HepG2 (cell line): ENCODE data around the gene POLRMT. TPM values are rescaled to one million over a fixed set of nuclear protein-coding genes. Genes with fewer than 3 reads are reported as not detected.
A peak's percentile ranks its signal among the peaks of the same experiment; 100 is the strongest.

ENCODE experiments used
- ARHGAP35 ChIP-seq: sonication (generic); formaldehyde crosslinking; IDR thresholded peaks from 2 replicates; pipeline ENCODE4 v1.9.0; 2022; ENCODE audit warnings: mild to moderate bottlenecking, inconsistent platforms, moderate library complexity, missing genetic modification reagents, borderline replicate concordance
- ATF7 ChIP-seq, 2 experiments: fragments of 450-650 bp in 1 of 2; sonication (generic) in 1 of 2; formaldehyde crosslinking in 1 of 2; IDR thresholded peaks; 2 replicates each; pipeline versions ENCODE4 v1.4.0 to v1.6.1; 2016 to 2020; ENCODE audit warnings: antibody characterized with exemption in 1 of 2, mild to moderate bottlenecking in 1 of 2, missing genetic modification reagents in 1 of 2
- BCL3 ChIP-seq: sonication (generic); formaldehyde crosslinking; IDR thresholded peaks from 2 replicates; pipeline ENCODE4 v1.5.1; 2020; ENCODE audit warnings: mild to moderate bottlenecking, missing genetic modification reagents, moderate library complexity
- ERF ChIP-seq: IDR thresholded peaks from 2 replicates; pipeline ENCODE4 v1.6.1; 2018; ENCODE audit warnings: missing biosample characterization, missing genetic modification reagents
- GATAD2A ChIP-seq: IDR thresholded peaks from 2 replicates; pipeline ENCODE4 v1.6.1; 2016
- MAF1 ChIP-seq: sonication (generic); formaldehyde crosslinking; IDR thresholded peaks from 2 replicates; pipeline ENCODE4 v1.5.0; 2020; ENCODE audit warnings: missing genetic modification reagents, borderline replicate concordance
- NR2F6 ChIP-seq, 2 experiments: IDR thresholded peaks; 2 replicates each; pipeline ENCODE4 v1.6.1; 2016; ENCODE audit warnings: antibody characterized with exemption in 1 of 2, mild to moderate bottlenecking in 1 of 2
- PCBP1 ChIP-seq: fragments of 200-400 bp; formaldehyde crosslinking; IDR thresholded peaks from 2 replicates; pipeline ENCODE4 v1.6.1; 2017; ENCODE audit warnings: mild to moderate bottlenecking, low read depth, low read length, borderline replicate concordance
- SKI ChIP-seq: fragments of 450-650 bp; IDR thresholded peaks from one replicate; pipeline ENCODE4 v1.6.1; 2018; ENCODE audit warnings: mild to moderate bottlenecking; ENCODE audit not compliant: partially characterized antibody
- SNAPC2 ChIP-seq: sonication (generic); formaldehyde crosslinking; IDR thresholded peaks from 2 replicates; pipeline ENCODE4 v1.8.1; 2022; ENCODE audit warnings: mild to moderate bottlenecking, missing genetic modification reagents
- TBX2 ChIP-seq: sonication (generic); formaldehyde crosslinking; IDR thresholded peaks from 2 replicates; pipeline ENCODE4 v1.5.0; 2020; ENCODE audit warnings: missing genetic modification reagents, mild to moderate bottlenecking, borderline replicate concordance
- TFE3 ChIP-seq: IDR thresholded peaks from 2 replicates; pipeline ENCODE4 v1.6.1; 2016
- ZBTB20 ChIP-seq: sonication (generic); formaldehyde crosslinking; IDR thresholded peaks from 2 replicates; pipeline ENCODE4 v1.8.1; 2023; ENCODE audit warnings: missing genetic modification reagents, low read depth, mild to moderate bottlenecking, borderline replicate concordance
- ZBTB44 ChIP-seq: sonication (generic); formaldehyde crosslinking; IDR thresholded peaks from 2 replicates; pipeline ENCODE4 v1.4.0; 2020; ENCODE audit warnings: missing genetic modification reagents
- ZMYM2 ChIP-seq: sonication (generic); formaldehyde crosslinking; IDR thresholded peaks from 2 replicates; pipeline ENCODE4 v1.8.0; 2022; ENCODE audit warnings: mild to moderate bottlenecking, missing genetic modification reagents
- ZNF766 ChIP-seq: sonication (generic); formaldehyde crosslinking; IDR thresholded peaks from 2 replicates; pipeline ENCODE4 v1.5.0; 2020; ENCODE audit warnings: missing genetic modification reagents, borderline replicate concordance
- ZNF883 ChIP-seq: sonication (generic); formaldehyde crosslinking; IDR thresholded peaks from 2 replicates; pipeline ENCODE4 v1.5.1; 2020; ENCODE audit warnings: mild to moderate bottlenecking, missing genetic modification reagents; ENCODE audit errors: not compliant biosample characterization
- polyA plus RNA-seq, 8 experiments: library from polyadenylated mRNA; depleted of rRNA in 3 of 8; stranded (reverse) in 7 of 8; unstranded in 1 of 8; fragments of >200 nt; fragmentation: Illumina TruSeq in 4 of 8; extraction: Trizol in 4 of 8; gene quantifications; 2 replicates each; pipeline versions ENCODE4 v1.2.1 to v1.2.3, GENCODE V29; 2011 to 2016; ENCODE audit warnings: low read depth in 4 of 8, missing spikeins in 1 of 8, mixed read lengths in 1 of 8; ENCODE audit not compliant: insufficient read depth in 1 of 8
- total RNA-seq, 5 experiments: library from RNA; depleted of rRNA; stranded (reverse); fragments of >200 nt; fragmentation: Illumina TruSeq; extraction: Trizol; gene quantifications; 2 replicates each; pipeline ENCODE4 v1.2.3, GENCODE V29; 2016; ENCODE audit warnings: low read depth in 1 of 5
- TF ChIP-seq, protein P1 (sequence below): sonication (generic); formaldehyde crosslinking; IDR thresholded peaks from 2 replicates; pipeline ENCODE4 v1.4.0; 2020; ENCODE audit warnings: missing genetic modification reagents
- TF ChIP-seq, protein P2 (sequence below): IDR thresholded peaks from 2 replicates; pipeline ENCODE4 v1.6.1; 2016; ENCODE audit warnings: mild to moderate bottlenecking, missing biosample characterization, missing genetic modification reagents
- TF ChIP-seq, protein P3 (sequence below): sonication (generic); formaldehyde crosslinking; IDR thresholded peaks from 2 replicates; pipeline ENCODE4 v1.9.0; 2021; ENCODE audit warnings: missing genetic modification reagents, borderline replicate concordance

POLRMT gene
- total and polyA plus RNA-seq, 2 of the 13 experiments (the other 11 are each of a cell fraction or from before 2014, with no cell fraction given): 78.0 to 101 TPM

DNA sequence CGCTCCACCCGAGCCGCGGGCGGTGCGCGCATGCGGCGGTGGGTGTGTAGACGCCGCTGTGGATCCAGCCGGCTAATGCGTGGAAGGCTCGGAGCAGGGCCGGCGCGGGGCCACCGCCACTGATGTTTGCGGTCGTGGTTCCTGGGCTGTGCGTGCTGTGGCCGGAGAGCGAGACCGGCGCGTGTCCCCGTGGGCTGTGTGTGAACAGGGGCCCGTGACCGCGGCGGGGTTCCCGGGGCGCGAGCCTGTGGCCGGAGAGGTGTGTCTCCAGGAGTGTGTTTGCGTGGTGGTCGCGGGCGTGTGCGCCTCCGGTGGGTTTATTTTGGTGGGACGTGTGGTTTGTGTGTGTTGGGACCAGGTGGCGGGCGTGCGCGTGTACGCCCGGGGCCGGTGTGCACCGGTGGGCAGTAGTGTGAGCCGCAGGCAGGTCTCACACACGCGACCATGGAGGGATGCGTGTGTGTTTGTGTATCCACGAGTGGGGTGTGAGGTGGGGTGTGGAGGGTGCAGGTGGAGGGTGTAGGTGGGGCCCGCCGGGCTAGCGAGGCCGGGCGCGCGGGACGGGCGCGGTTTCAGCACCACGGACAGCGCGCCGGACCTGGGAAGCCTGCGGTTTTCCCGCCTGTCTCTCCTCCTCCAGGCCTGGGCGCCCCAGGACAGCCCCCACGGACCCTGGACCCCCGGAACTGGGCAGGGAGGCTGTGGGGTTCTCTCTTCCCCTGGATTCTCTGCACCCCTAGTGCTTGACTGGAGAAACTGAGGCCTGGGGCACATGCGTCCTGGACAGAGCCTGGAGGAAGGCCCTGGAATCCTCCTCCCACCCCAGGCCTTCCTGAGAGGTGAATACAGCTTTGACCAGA lies 42.0 kb downstream of the POLRMT start (continued):
- TF ChIP-seq BCL3 (CRISPR knock-in tag) (peak; percentile 26; the same call in 1 of the 2 replicates), ZNF766 (CRISPR knock-in tag) (0 out of 2 replicates have a peak, but pooled peaks have one; percentile 52), TBX2 (CRISPR knock-in tag) (peak; percentile 63; the same call in 1 of the 2 replicates), ZBTB44 (CRISPR knock-in tag) (peak; percentile 94; the same call in 1 of the 2 replicates), ZNF883 (peak; percentile 73), ATF7 (IDR thresholded peaks at IDR 0.05) (no peak), ATF7 (CRISPR knock-in tag; IDR thresholded peaks at IDR 0.05) (no peak), ZMYM2 (CRISPR knock-in tag) (no peak), GATAD2A (CRISPR knock-in tag) (no peak), NR2F6 (IDR thresholded peaks at IDR 0.05) (no peak), NR2F6 (CRISPR knock-in tag; IDR thresholded peaks at IDR 0.05) (0 out of 2 replicates have a peak, but pooled peaks have one; percentile 13), ARHGAP35 (CRISPR knock-in tag) (peak; percentile 55; the same call in 1 of the 2 replicates), MAF1 (CRISPR knock-in tag) (peak; percentile 70; the same call in 1 of the 2 replicates), PCBP1 (0 out of 2 replicates have a peak, but pooled peaks have one; percentile 57), SKI (no peak), ERF (peak; percentile 86), TFE3 (CRISPR knock-in tag) (peak; percentile 82), SNAPC2 (CRISPR knock-in tag) (peak; percentile 31; the same call in 1 of the 2 replicates), ZBTB20 (peak; percentile 76; the same call in 1 of the 2 replicates)
- TF ChIP-seq, protein P1, sequence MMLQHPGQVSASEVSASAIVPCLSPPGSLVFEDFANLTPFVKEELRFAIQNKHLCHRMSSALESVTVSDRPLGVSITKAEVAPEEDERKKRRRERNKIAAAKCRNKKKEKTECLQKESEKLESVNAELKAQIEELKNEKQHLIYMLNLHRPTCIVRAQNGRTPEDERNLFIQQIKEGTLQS (CRISPR knock-in tag): peak; percentile 58; the same call in 1 of the 2 replicates
- TF ChIP-seq, protein P2, sequence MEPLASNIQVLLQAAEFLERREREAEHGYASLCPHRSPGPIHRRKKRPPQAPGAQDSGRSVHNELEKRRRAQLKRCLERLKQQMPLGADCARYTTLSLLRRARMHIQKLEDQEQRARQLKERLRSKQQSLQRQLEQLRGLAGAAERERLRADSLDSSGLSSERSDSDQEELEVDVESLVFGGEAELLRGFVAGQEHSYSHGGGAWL: peak; percentile 94
- TF ChIP-seq, protein P3, sequence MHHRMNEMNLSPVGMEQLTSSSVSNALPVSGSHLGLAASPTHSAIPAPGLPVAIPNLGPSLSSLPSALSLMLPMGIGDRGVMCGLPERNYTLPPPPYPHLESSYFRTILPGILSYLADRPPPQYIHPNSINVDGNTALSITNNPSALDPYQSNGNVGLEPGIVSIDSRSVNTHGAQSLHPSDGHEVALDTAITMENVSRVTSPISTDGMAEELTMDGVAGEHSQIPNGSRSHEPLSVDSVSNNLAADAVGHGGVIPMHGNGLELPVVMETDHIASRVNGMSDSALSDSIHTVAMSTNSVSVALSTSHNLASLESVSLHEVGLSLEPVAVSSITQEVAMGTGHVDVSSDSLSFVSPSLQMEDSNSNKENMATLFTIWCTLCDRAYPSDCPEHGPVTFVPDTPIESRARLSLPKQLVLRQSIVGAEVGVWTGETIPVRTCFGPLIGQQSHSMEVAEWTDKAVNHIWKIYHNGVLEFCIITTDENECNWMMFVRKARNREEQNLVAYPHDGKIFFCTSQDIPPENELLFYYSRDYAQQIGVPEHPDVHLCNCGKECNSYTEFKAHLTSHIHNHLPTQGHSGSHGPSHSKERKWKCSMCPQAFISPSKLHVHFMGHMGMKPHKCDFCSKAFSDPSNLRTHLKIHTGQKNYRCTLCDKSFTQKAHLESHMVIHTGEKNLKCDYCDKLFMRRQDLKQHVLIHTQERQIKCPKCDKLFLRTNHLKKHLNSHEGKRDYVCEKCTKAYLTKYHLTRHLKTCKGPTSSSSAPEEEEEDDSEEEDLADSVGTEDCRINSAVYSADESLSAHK: no peak
